SK-N-MC (cell line): ENCODE results near the gene LUZP4.

Source experiments
- DNase-seq: peaks from one replicate; pipeline ENCODE4 v3.0.0-alpha.2; 2011; ENCODE audit warnings: low read depth, low spot score
- H3K27ac ChIP-seq: fragments of 200-600 bp; sonication (generic); 2 replicates; pipeline ENCODE4 v1.5.1; 2016; ENCODE audit warnings: mixed run types
- H3K36me3 ChIP-seq: fragments of 200-600 bp; sonication (generic); 2 replicates; pipeline ENCODE4 v1.6.1; 2017; ENCODE audit warnings: antibody characterized with exemption, low read length, mixed read lengths; ENCODE audit not compliant: insufficient read depth
- H3K4me3 ChIP-seq: fragments of 200-600 bp; sonication (generic); 2 replicates; pipeline ENCODE4 v1.5.1; 2016
- H3K9ac ChIP-seq: fragments of 200-600 bp; sonication (generic); 2 replicates; pipeline ENCODE4 v1.8.0; 2017; ENCODE audit warnings: mixed run types, mixed read lengths; ENCODE audit not compliant: insufficient read length
- H3K9me3 ChIP-seq: fragments of 200-600 bp; sonication (generic); 2 replicates; pipeline ENCODE4 v1.6.1; 2017; ENCODE audit warnings: low read depth, mild to moderate bottlenecking, antibody characterized with exemption, low read length, moderate library complexity, mixed read lengths
- EZH2 ChIP-seq: fragments of 200-600 bp; sonication (generic); IDR thresholded peaks from one replicate; pipeline ENCODE4 v1.6.1; 2017; ENCODE audit warnings: antibody characterized with exemption
- FOXP2 ChIP-seq: optimal IDR thresholded peaks from 2 replicates; pipeline ENCODE3; 2011; ENCODE audit warnings: mild to moderate bottlenecking, moderate library complexity; ENCODE audit not compliant: insufficient read depth; ENCODE audit errors: extremely low read length, control extremely low read depth
- POLR2AphosphoS5 ChIP-seq: IDR thresholded peaks from 2 replicates; pipeline ENCODE4 v1.6.1; 2012; ENCODE audit warnings: mild to moderate bottlenecking, low read depth, low read length, borderline replicate concordance

The LUZP4 gene, protein sequence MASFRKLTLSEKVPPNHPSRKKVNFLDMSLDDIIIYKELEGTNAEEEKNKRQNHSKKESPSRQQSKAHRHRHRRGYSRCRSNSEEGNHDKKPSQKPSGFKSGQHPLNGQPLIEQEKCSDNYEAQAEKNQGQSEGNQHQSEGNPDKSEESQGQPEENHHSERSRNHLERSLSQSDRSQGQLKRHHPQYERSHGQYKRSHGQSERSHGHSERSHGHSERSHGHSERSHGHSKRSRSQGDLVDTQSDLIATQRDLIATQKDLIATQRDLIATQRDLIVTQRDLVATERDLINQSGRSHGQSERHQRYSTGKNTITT

DNA sequence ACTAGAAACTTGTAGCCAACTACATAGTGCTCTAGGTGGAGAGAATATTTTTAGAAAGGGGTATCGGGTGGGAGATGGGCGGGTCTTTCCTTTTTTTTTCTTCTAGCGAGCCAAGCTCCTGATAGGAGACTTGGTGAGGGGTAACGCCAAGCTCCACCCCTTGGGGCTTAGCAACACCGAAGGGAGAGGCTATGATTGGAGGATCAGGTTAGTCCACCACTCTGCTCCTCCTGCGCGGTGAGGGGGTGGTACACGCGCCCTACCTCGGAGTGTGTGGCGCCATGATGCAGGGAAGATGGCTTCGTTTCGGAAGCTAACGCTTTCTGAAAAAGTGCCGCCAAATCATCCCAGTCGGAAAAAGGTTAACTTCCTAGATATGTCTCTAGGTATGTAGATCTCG lies at the start of gene LUZP4:
Gene LUZP4 (plus strand): TSS at position 251 of the 400 bp plus-strand sequence. CDS start 45 bp downstream, at position 296.
- DNase-seq: no peak
- no peaks in the 10 kb centered on the region for H3K9me3 ChIP-seq
- H3K27ac ChIP-seq: no peak within 1 kb of the TSS
- no peak within 1 kb of the TSS for H3K9ac ChIP-seq
- no peaks in the 10 kb centered on the region for H3K36me3 ChIP-seq
- TF ChIP-seq POLR2AphosphoS5: no peak
- TF ChIP-seq EZH2: no peak
- TF ChIP-seq FOXP2: no peak
- H3K4me3 ChIP-seq: no peak within 1 kb of the TSS

DNA sequence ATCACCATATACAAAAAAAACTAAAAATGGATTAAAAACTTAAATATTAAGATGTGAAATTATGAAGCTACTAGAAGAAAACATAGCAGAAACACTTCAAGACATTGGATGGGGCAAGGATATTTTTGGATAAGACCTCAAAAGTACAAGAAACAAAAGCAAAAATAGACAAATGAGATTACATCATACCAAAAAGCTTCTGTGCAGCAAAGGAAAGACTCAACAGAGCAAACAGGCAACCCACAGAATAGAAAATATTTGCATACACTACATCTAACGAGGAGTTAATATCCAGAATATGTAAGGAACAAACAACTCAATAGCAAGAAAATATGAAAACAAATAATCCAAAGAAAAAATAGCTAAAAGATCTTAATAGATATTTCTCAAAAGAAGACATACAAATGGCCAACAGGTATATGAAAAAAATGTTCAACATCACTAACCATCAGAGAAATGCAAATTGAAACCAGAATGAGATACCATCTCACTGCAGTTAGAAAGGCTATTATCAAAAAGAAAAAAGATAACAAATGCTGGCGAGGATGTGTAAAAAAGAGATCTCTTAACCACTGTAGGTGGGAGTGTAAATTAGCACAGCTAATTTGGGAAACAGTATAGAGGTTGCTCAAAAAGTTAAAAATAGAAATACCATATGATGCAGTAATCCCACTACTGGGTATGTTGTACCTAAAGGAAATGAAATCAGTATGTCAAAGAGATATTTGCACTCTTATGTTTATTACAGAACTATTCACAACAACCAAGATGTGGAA lies 37.9 kb upstream of the LUZP4 start:
- H3K36me3 ChIP-seq: no peaks in the 10 kb centered on the region
- no peak overlapping the region for H3K4me3 ChIP-seq
- H3K9me3 ChIP-seq: no peaks in the 10 kb centered on the region
- H3K9ac ChIP-seq: no peak overlapping the region
- no peak overlapping the region for H3K27ac ChIP-seq
- TF ChIP-seq FOXP2 (no peak), EZH2 (no peak), POLR2AphosphoS5 (no peak)
- DNase-seq: no peak

DNA sequence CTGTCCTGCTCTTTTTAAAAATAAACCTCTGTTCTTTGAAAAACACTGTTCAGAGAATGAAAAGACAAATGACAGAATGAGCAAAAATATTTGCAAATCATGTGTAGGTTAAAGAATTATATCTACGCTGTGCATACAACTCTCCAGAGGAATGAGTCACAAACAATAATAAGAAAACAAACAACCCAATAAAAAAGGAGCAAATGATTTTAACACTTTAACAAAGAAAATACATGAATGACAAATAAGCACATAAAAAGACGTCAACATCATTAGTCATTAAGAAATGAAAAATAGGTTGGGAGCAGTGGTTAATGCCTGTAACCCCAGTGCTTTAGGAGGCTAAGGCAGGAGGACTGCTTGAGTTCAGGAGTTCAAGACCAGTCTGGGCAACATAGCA lies 34.5 kb upstream of the LUZP4 start:
- no peaks in the 10 kb centered on the region for H3K36me3 ChIP-seq
- no peak overlapping the region for H3K4me3 ChIP-seq
- TF ChIP-seq FOXP2 (no peak), EZH2 (no peak), POLR2AphosphoS5 (no peak)
- H3K9me3 ChIP-seq: no peaks in the 10 kb centered on the region
- no peak overlapping the region for H3K9ac ChIP-seq
- DNase-seq: no peak
- no peak overlapping the region for H3K27ac ChIP-seq

DNA sequence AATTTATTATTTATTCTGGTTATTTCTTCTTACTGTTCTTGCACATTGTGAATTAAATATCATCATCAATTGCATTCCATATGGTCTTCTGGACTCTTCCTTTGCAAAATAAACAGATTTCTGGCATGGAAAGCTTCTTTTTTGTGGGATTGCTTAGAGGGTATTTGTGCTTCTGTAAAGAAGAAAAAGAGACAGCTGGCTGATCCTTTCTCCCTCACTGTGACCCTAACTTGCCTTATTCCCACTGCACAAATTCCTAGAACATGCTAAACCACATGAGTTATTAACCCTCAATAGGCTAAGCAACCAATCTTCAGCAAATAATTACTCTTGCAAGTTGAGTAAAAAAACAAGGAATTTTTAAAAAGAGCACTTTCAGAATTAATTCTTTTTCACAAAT lies 31.8 kb upstream of the LUZP4 start:
- no peaks in the 10 kb centered on the region for H3K36me3 ChIP-seq
- DNase-seq: no peak
- H3K27ac ChIP-seq: no peak overlapping the region
- no peak overlapping the region for H3K4me3 ChIP-seq
- no peak overlapping the region for H3K9ac ChIP-seq
- no peaks in the 10 kb centered on the region for H3K9me3 ChIP-seq
- TF ChIP-seq POLR2AphosphoS5: no peak
- TF ChIP-seq EZH2: no peak
- no peak for TF ChIP-seq FOXP2

DNA sequence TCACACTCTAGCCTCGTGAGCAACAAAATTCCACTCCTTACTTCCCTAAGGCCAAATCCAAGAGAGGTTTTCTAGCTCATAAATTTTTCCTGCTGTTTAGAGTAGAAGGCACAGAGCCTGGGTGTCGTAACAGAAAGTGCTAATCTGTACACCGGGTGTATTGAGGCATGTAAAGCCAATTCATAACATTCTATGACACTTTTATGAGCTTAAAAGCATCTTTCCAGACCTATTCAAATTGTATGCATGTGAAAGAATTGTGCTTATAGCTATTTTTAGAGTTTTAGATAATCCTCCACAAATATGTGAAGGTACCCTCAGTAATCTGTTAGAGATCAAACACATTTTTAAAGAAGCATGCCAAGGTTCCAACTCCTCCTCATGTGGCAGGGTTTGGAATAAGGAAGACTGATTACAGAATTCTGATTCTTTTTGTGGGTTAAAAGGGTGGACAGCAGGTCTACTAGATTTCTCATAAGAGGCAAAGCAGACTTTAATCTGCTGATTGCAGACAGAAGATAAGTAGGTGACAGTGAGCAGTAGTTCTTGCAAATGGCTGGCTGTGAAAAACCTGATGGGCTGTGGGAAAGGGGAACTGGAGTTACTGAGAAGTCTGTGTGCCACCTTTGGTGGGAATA lies 30.2 kb upstream of the LUZP4 start:
- DNase-seq: peak; percentile 75
- Histone ChIP-seq H3K27ac (peak overlapping the region; percentile 83), H3K9me3 (no peaks in the 10 kb centered on the region), H3K4me3 (peak overlapping the region; percentile 62), H3K36me3 (no peaks in the 10 kb centered on the region), H3K9ac (no peak overlapping the region)
- TF ChIP-seq POLR2AphosphoS5: no peak; the same call in 1 of the 2 replicates
- no peak for TF ChIP-seq EZH2
- TF ChIP-seq FOXP2: no peak

DNA sequence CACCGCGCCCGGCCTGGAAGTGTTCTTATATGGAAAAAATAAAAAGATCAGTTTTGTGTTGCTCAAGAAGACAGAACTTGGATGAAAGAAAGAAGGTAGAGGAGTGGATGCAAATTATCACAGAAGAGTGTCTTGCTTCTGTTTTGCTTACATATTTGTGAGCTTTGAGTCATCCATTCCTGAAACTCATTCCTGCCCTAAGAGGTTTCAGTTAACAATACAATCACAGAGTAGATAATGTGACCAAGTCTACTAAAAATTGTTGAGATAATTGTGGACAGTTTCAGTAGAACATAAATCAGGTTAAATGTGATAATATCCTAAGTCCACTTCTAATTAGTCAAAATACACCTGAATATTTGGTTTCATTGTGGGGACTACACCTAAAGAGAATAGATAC lies 29.2 kb upstream of the LUZP4 start:
- TF ChIP-seq FOXP2: no peak
- TF ChIP-seq EZH2: no peak
- TF ChIP-seq POLR2AphosphoS5: no peak
- no peaks in the 10 kb centered on the region for H3K9me3 ChIP-seq
- no peaks in the 10 kb centered on the region for H3K36me3 ChIP-seq
- no peak for DNase-seq
- no peak overlapping the region for H3K9ac ChIP-seq
- H3K4me3 ChIP-seq: no peak overlapping the region
- no peak overlapping the region for H3K27ac ChIP-seq

DNA sequence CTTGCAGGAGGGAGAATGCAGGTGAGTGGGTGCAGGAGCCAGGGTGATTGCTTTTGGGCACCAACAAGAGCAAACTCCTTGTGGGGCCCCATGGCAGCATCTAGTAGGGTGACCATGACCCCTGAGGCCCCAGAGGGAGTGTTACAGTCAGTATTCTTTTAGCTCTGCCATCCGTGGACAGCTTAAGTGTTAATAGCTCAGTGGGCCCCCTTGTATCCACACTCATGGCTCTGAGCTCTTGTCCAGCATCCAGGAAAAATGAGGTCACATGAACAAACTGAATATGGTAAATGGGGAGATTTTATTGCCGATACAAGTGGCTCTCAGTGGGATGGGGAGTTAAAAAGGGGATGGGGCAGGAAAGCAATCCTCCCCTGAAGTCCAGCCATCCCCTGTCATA lies 28.4 kb upstream of the LUZP4 start:
- H3K4me3 ChIP-seq: no peak overlapping the region

DNA sequence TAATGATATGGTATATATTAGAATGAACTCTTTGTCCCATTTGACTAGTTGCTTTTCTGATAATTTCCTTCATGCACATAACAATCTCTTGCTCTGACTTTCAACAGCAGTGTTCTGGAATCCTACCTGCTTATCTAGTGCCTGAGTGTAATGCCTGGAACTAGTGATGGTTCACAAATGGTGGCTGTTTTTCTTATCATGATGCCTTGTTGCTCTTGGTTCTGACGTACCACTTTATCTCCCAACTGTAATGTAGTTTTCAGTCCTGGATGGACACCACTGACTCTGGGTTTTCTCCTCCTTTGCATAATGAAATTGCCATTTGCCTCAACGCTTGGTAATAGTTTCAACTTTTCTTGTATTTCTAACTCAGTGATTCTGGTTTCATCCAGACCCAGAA lies 25.5 kb upstream of the LUZP4 start:
- DNase-seq: no peak
- no peaks in the 10 kb centered on the region for H3K9me3 ChIP-seq
- H3K27ac ChIP-seq: no peak overlapping the region
- TF ChIP-seq POLR2AphosphoS5: no peak
- no peak overlapping the region for H3K4me3 ChIP-seq
- no peak overlapping the region for H3K9ac ChIP-seq
- no peaks in the 10 kb centered on the region for H3K36me3 ChIP-seq

More for the DNA sequence above, 28.4 kb upstream of the LUZP4 start:
- TF ChIP-seq EZH2 (no peak), POLR2AphosphoS5 (no peak), FOXP2 (no peak)
- no peak overlapping the region for H3K27ac ChIP-seq
- no peaks in the 10 kb centered on the region for H3K36me3 ChIP-seq
- H3K9me3 ChIP-seq: no peaks in the 10 kb centered on the region
- H3K9ac ChIP-seq: no peak overlapping the region
- no peak for DNase-seq

DNA sequence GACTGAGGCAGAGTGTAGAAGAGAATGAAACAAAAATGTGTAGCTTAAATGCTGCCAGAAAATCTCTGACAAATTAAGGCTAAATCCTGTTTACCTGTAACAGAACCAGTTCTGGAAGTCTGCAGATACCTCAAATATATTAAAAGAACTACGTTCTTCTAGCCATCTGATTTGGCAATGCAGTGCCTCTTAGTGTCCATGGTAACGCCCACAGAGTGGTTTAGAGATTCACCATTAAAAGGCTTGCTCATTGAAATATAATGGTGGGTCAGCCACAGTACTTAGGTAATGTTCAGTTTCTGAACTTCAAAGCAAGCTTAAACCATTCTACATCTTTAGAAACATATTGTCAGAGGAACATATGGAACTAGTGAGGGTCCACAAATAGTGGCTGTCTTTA lies 23.2 kb upstream of the LUZP4 start:
- TF ChIP-seq FOXP2 (no peak), EZH2 (no peak)
- no peak overlapping the region for H3K9ac ChIP-seq
- no peak overlapping the region for H3K27ac ChIP-seq
- no peaks in the 10 kb centered on the region for H3K9me3 ChIP-seq
- DNase-seq: no peak
- no peak overlapping the region for H3K4me3 ChIP-seq
- no peaks in the 10 kb centered on the region for H3K36me3 ChIP-seq
